ENCODE measurements around the gene ADAD2.
A peak's percentile ranks its signal among the peaks of the same experiment; 100 is the strongest.

Gene ADAD2

GRCh38 chr16:84224554-84224953 is 33.6 kb downstream of the ADAD2 start:
- no peak overlapping the region for H3K4me3 ChIP-seq (replicated peaks in 1 of 2; ENCODE audit: low read depth in 2 of 2, low read length in 2 of 2)
- no peak for TF ChIP-seq CTCF (IDR thresholded peaks at IDR 0.05; ENCODE audit: low read depth, low read length)
- DNase-seq (ENCODE audit: low read depth in 2 of 2) = no peak

GRCh38 chr16:84225126-84225525 is 34.2 kb downstream of the ADAD2 start:
- no peak for TF ChIP-seq CTCF (IDR thresholded peaks at IDR 0.05; ENCODE audit: low read depth, low read length)
- no peak overlapping the region for H3K4me3 ChIP-seq (replicated peaks in 1 of 2; ENCODE audit: low read depth in 2 of 2, low read length in 2 of 2)
- DNase-seq (ENCODE audit: low read depth in 2 of 2) = no peak

GRCh38 chr16:84225571-84225970 is 34.6 kb downstream of the ADAD2 start:
- TF ChIP-seq CTCF (IDR thresholded peaks at IDR 0.05; ENCODE audit: low read depth, low read length) = no peak
- H3K4me3 ChIP-seq (replicated peaks in 1 of 2; ENCODE audit: low read depth in 2 of 2, low read length in 2 of 2) = no peak overlapping the region
- no peak for DNase-seq (ENCODE audit: low read depth in 2 of 2)

GRCh38 chr16:84226026-84226425 is 35.1 kb downstream of the ADAD2 start:
- TF ChIP-seq CTCF (IDR thresholded peaks at IDR 0.05; ENCODE audit: low read depth, low read length) = no peak
- DNase-seq (ENCODE audit: low read depth in 2 of 2) = no peak
- H3K4me3 ChIP-seq (replicated peaks in 1 of 2; ENCODE audit: low read depth in 2 of 2, low read length in 2 of 2) = no peak overlapping the region

GRCh38 chr16:84227548-84227947 is 36.6 kb downstream of the ADAD2 start:
- no peak for DNase-seq (ENCODE audit: low read depth in 2 of 2)
- no peak overlapping the region for H3K4me3 ChIP-seq (replicated peaks in 1 of 2; ENCODE audit: low read depth in 2 of 2, low read length in 2 of 2)
- no peak for TF ChIP-seq CTCF (IDR thresholded peaks at IDR 0.05; ENCODE audit: low read depth, low read length)

GRCh38 chr16:84228256-84228838 is 37.4 kb downstream of the ADAD2 start:
- DNase-seq (ENCODE audit: low read depth in 2 of 2) = peak; percentile 92 to 93
- H3K4me3 ChIP-seq (replicated peaks in 1 of 2; ENCODE audit: low read depth in 2 of 2, low read length in 2 of 2) = no peak overlapping the region
- TF ChIP-seq CTCF (IDR thresholded peaks at IDR 0.05; ENCODE audit: low read depth, low read length) = no peak

- no peak for TF ChIP-seq CTCF (IDR thresholded peaks at IDR 0.05; ENCODE audit: low read depth, low read length)
- no peak overlapping the region for H3K4me3 ChIP-seq (replicated peaks in 1 of 2; ENCODE audit: low read depth in 2 of 2, low read length in 2 of 2)
- no peak for DNase-seq (ENCODE audit: low read depth in 2 of 2)
Observed at GRCh38 chr16:84229471-84229870, 38.5 kb downstream of the ADAD2 start.
